Measurements from ENCODE around the gene ATP1B3. TPM values are rescaled to one million over a fixed set of nuclear protein-coding genes. Genes with fewer than 3 reads are reported as not detected.

The ATP1B3 gene
- total and polyA plus RNA-seq, 4 donors: 106 to 291 (median 194) TPM

DNA sequence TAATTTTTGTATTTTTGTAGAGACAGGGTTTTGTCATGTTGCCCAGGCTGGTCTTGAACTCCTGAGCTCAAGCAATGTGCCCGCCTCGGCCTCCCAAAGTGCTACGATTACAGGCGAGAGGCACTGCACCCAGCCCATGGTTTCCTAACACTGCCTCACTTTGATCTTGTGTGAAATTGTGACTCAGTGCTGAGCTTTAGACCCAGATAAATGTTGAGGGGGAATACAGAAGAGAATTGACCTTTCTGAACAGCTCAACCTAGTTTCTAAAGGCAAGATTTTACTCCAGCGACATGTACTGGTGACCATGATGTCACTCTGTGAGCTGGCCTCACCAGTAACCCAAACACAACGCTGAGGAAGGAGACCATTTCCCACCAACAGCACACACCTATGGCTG is 73.5 kb downstream of the ATP1B3 start:
- 97% methylated on average over 4 of the region's 6 CpGs for WGBS (ENCODE audit: insufficient coverage)
- H3K36me3 ChIP-seq (ENCODE audit: control insufficient read depth, insufficient read depth, low read length): peaks cover 6% of the 10 kb centered on the region
- no peaks in the 10 kb centered on the region for H3K27me3 ChIP-seq (ENCODE audit: control insufficient read depth, insufficient read depth, low read length)
- H3K4me1 ChIP-seq (ENCODE audit: control insufficient read depth, insufficient read depth, low read length): no peaks in the 10 kb centered on the region
- H3K9me3 ChIP-seq (ENCODE audit: control insufficient read depth, insufficient read depth, low read length): no peaks in the 10 kb centered on the region
- no peak overlapping the region for H3K4me3 ChIP-seq (ENCODE audit: low read depth, low read length)
- no peak overlapping the region for H3K27ac ChIP-seq (ENCODE audit: low read depth, low read length)
- no peak for DNase-seq (ENCODE audit: low read depth in 4 of 6, low spot score in 6 of 6)

DNA sequence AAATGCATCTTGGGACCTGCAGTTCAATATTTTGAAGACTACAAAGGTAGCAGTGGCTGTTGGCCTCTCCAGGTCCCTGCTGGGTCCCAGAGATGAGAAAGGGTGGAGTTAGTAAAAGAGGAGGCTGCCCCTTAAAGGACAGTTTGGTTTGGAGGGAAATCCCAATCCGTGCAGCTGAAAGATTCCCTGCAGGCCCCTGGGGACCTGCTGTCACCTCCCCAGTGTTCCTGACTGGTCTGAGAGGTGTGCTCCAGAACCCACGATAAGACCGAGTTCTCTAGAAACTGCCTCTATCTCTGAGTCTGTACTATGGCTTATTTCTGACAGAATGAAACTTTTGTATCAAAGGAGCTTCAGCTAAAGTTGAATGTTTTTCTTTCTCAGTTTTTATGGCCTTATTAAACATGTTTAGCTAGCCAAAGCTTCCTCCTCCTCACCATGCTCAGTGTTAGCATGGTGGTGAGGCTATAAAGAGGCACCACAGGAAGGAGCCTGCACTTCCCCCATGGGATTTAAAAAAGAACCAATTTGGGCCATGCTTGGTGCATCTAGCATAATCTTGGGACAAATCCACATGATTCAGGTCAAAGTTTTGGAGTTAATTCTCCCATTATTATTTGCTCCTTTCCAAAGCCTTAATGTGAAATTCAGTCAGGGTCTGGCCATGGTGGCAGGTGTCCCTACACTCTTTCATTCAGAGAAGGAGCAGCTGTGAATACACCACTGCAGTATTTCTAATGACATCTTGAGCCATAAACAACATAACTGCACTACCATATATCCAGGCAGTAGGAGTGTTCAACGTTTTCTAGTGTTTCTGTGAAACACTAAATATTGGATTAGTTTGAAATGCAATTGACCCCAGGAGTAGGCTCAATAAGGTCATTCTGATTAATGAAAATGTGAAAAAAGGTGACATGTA is 74.4 kb downstream of the ATP1B3 start:
- DNase-seq (ENCODE audit: low read depth in 4 of 6, low spot score in 6 of 6): no peak
- Histone ChIP-seq H3K4me1 (ENCODE audit: control insufficient read depth, insufficient read depth, low read length) (peaks cover 7% of the 10 kb centered on the region), H3K27me3 (ENCODE audit: control insufficient read depth, insufficient read depth, low read length) (no peaks in the 10 kb centered on the region), H3K27ac (ENCODE audit: low read depth, low read length) (no peak overlapping the region), H3K9me3 (ENCODE audit: control insufficient read depth, insufficient read depth, low read length) (no peaks in the 10 kb centered on the region), H3K4me3 (ENCODE audit: low read depth, low read length) (no peak overlapping the region), H3K36me3 (ENCODE audit: control insufficient read depth, insufficient read depth, low read length) (peaks cover 6% of the 10 kb centered on the region)
- 92% methylated on average over 2 of the region's 4 CpGs for WGBS (ENCODE audit: insufficient coverage)

- Histone ChIP-seq H3K27ac (ENCODE audit: low read depth, low read length) (no peak overlapping the region), H3K9me3 (ENCODE audit: control insufficient read depth, insufficient read depth, low read length) (no peaks in the 10 kb centered on the region), H3K4me3 (ENCODE audit: low read depth, low read length) (no peak overlapping the region), H3K4me1 (ENCODE audit: control insufficient read depth, insufficient read depth, low read length) (peaks cover 7% of the 10 kb centered on the region), H3K36me3 (ENCODE audit: control insufficient read depth, insufficient read depth, low read length) (peaks cover 6% of the 10 kb centered on the region), H3K27me3 (ENCODE audit: control insufficient read depth, insufficient read depth, low read length) (no peaks in the 10 kb centered on the region)
- no peak for DNase-seq (ENCODE audit: low read depth in 4 of 6, low spot score in 6 of 6)
- WGBS (ENCODE audit: insufficient coverage): no CpG with 5 or more reads among the region's 2 CpGs
These were observed 76.2 kb downstream of the ATP1B3 start for GRCh38 chr3:141952611-141953010.

- Histone ChIP-seq H3K27me3 (ENCODE audit: control insufficient read depth, insufficient read depth, low read length) (no peaks in the 10 kb centered on the region), H3K4me3 (ENCODE audit: low read depth, low read length) (no peak overlapping the region), H3K27ac (ENCODE audit: low read depth, low read length) (peak overlapping the region; percentile 16), H3K36me3 (ENCODE audit: control insufficient read depth, insufficient read depth, low read length) (peaks cover 2% of the 10 kb centered on the region), H3K4me1 (ENCODE audit: control insufficient read depth, insufficient read depth, low read length) (peaks cover 7% of the 10 kb centered on the region), H3K9me3 (ENCODE audit: control insufficient read depth, insufficient read depth, low read length) (no peaks in the 10 kb centered on the region)
- WGBS (ENCODE audit: insufficient coverage): 25% methylated on average over 4 of the region's 6 CpGs
- peak in 3 of 6 donors; percentile 9 to 76 (median 58) for DNase-seq (ENCODE audit: low read depth in 4 of 6, low spot score in 6 of 6)
These were observed 78.7 kb downstream of the ATP1B3 start for GRCh38 chr3:141955175-141955574.

GRCh38 chr3:141959589-141960554 is 83.4 kb downstream of the ATP1B3 start:
- Histone ChIP-seq H3K27me3 (ENCODE audit: control insufficient read depth, insufficient read depth, low read length) (no peaks in the 10 kb centered on the region), H3K27ac (ENCODE audit: low read depth, low read length) (no peak overlapping the region), H3K36me3 (ENCODE audit: control insufficient read depth, insufficient read depth, low read length) (peaks cover 14% of the 10 kb centered on the region), H3K9me3 (ENCODE audit: control insufficient read depth, insufficient read depth, low read length) (no peaks in the 10 kb centered on the region), H3K4me1 (ENCODE audit: control insufficient read depth, insufficient read depth, low read length) (peaks cover 7% of the 10 kb centered on the region), H3K4me3 (ENCODE audit: low read depth, low read length) (no peak overlapping the region)
- 88% methylated on average over 1 of the region's 8 CpGs for WGBS (ENCODE audit: insufficient coverage)
- no peak for DNase-seq (ENCODE audit: low read depth in 4 of 6, low spot score in 6 of 6)

- no peaks in the 10 kb centered on the region for H3K9me3 ChIP-seq (ENCODE audit: control insufficient read depth, insufficient read depth, low read length)
- 43% methylated on average over 2 of the region's 3 CpGs for WGBS (ENCODE audit: insufficient coverage)
- no peak for DNase-seq (ENCODE audit: low read depth in 4 of 6, low spot score in 6 of 6)
- no peak overlapping the region for H3K27ac ChIP-seq (ENCODE audit: low read depth, low read length)
- no peak overlapping the region for H3K4me3 ChIP-seq (ENCODE audit: low read depth, low read length)
- H3K36me3 ChIP-seq (ENCODE audit: control insufficient read depth, insufficient read depth, low read length): peaks cover 14% of the 10 kb centered on the region
- H3K27me3 ChIP-seq (ENCODE audit: control insufficient read depth, insufficient read depth, low read length): no peaks in the 10 kb centered on the region
- H3K4me1 ChIP-seq (ENCODE audit: control insufficient read depth, insufficient read depth, low read length): peaks cover 1% of the 10 kb centered on the region
These were observed 84.3 kb downstream of the ATP1B3 start for GRCh38 chr3:141960731-141961130.

- Histone ChIP-seq H3K27me3 (ENCODE audit: control insufficient read depth, insufficient read depth, low read length) (no peaks in the 10 kb centered on the region), H3K9me3 (ENCODE audit: control insufficient read depth, insufficient read depth, low read length) (no peaks in the 10 kb centered on the region), H3K27ac (ENCODE audit: low read depth, low read length) (no peak overlapping the region), H3K4me3 (ENCODE audit: low read depth, low read length) (no peak overlapping the region), H3K4me1 (ENCODE audit: control insufficient read depth, insufficient read depth, low read length) (no peaks in the 10 kb centered on the region), H3K36me3 (ENCODE audit: control insufficient read depth, insufficient read depth, low read length) (peaks cover 14% of the 10 kb centered on the region)
- no peak for DNase-seq (ENCODE audit: low read depth in 4 of 6, low spot score in 6 of 6)
- WGBS (ENCODE audit: insufficient coverage): 100% methylated on average over 1 of the region's 4 CpGs
These were observed 86.9 kb downstream of the ATP1B3 start for GRCh38 chr3:141963301-141963700.

GRCh38 chr3:141965471-141965870 is 89.0 kb downstream of the ATP1B3 start:
- no peak overlapping the region for H3K27ac ChIP-seq (ENCODE audit: low read depth, low read length)
- no peak overlapping the region for H3K4me3 ChIP-seq (ENCODE audit: low read depth, low read length)
- H3K27me3 ChIP-seq (ENCODE audit: control insufficient read depth, insufficient read depth, low read length): no peaks in the 10 kb centered on the region
- WGBS (ENCODE audit: insufficient coverage): no CpG with 5 or more reads among the region's 1 CpG
- H3K9me3 ChIP-seq (ENCODE audit: control insufficient read depth, insufficient read depth, low read length): no peaks in the 10 kb centered on the region
- H3K36me3 ChIP-seq (ENCODE audit: control insufficient read depth, insufficient read depth, low read length): peaks cover 14% of the 10 kb centered on the region
- no peak for DNase-seq (ENCODE audit: low read depth in 4 of 6, low spot score in 6 of 6)
- H3K4me1 ChIP-seq (ENCODE audit: control insufficient read depth, insufficient read depth, low read length): no peaks in the 10 kb centered on the region

DNA sequence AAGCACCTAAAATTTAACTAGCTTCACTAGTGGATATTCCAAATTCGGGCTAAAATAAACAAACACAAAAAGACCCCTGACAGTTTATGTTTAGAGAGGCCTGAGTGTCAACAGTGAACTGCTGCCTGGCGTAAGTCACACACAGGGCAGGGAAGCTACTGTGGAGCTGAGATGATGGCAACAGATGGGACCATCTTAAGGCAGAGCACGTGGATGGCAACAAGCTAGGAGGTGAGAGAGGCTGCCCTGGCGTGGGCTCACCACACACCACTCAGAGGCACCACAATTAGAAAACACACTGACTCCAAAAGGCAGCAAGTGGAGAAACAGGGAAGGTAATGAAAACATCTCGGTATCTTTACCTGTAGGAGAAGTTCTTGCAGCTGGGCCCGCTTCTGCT is 93.3 kb downstream of the ATP1B3 start:
- H3K4me1 ChIP-seq (ENCODE audit: control insufficient read depth, insufficient read depth, low read length): no peaks in the 10 kb centered on the region
- WGBS (ENCODE audit: insufficient coverage): no CpG with 5 or more reads among the region's 6 CpGs
- H3K36me3 ChIP-seq (ENCODE audit: control insufficient read depth, insufficient read depth, low read length): no peaks in the 10 kb centered on the region
- H3K4me3 ChIP-seq (ENCODE audit: low read depth, low read length): no peak overlapping the region
- no peaks in the 10 kb centered on the region for H3K9me3 ChIP-seq (ENCODE audit: control insufficient read depth, insufficient read depth, low read length)
- H3K27ac ChIP-seq (ENCODE audit: low read depth, low read length): no peak overlapping the region
- no peaks in the 10 kb centered on the region for H3K27me3 ChIP-seq (ENCODE audit: control insufficient read depth, insufficient read depth, low read length)
- DNase-seq (ENCODE audit: low read depth in 4 of 6, low spot score in 6 of 6): no peak

Data from spinal cord (tissue), 10 donors.